IMR-90 (cell line): Measurements from ENCODE around the gene PRODH2. TPM values are rescaled to one million over a fixed set of nuclear protein-coding genes. Genes with fewer than 3 reads are reported as not detected.

Source experiments
- ATAC-seq: fragments of 200-7000 bp; cut with Tn5 transposase; 2 replicates; pipeline ENCODE4 v1.9.1; 2020; ENCODE audit warnings: low read depth, mild to moderate bottlenecking, moderate library complexity
- BruUV-seq: library from RNA; stranded (reverse); fragments of 400-500 nt; replicated peaks from 2 replicates; lab custom pipeline; 2021; lab: Mats Ljungman, UMichigan
- CTCF ChIA-PET: fragments of 300-600 bp; formaldehyde crosslinking; extraction: SDS; loops from one replicate; lab custom pipeline; 2021; ENCODE audit warnings: antibody characterized with exemption; lab: Yijun Ruan, JAX
- POLR2A ChIA-PET: fragments of 300-600 bp; sonication (Branson Sonifier 250); formaldehyde crosslinking; loops from one replicate; lab custom pipeline; 2022; ENCODE audit warnings: antibody characterized with exemption; ENCODE audit not compliant: unreplicated experiment; lab: Charles Lee
- DNase-seq: peaks from one replicate; pipeline ENCODE4 v3.0.0; 2013
- H2AFZ ChIP-seq: replicated peaks from 2 replicates; pipeline ENCODE3; 2013; ENCODE audit warnings: low read length, mild to moderate bottlenecking; ENCODE audit not compliant: poor library complexity
- H2AK5ac ChIP-seq: 2 replicates; pipeline ENCODE4 v1.6.1; 2013; ENCODE audit warnings: low read depth, low read length, inconsistent platforms
- H2AK9ac ChIP-seq: replicated peaks from 2 replicates; pipeline ENCODE3; 2013; ENCODE audit warnings: mild to moderate bottlenecking, low read depth, low read length, moderate library complexity; ENCODE audit not compliant: poor library complexity
- H2BK120ac ChIP-seq: 2 replicates; pipeline ENCODE4 v1.6.1; 2013; ENCODE audit warnings: low read depth, low read length, inconsistent platforms
- H2BK15ac ChIP-seq: 3 replicates; pipeline ENCODE4 v1.6.1; 2013; ENCODE audit warnings: low read depth, low read length, inconsistent platforms
- H2BK20ac ChIP-seq: 2 replicates; pipeline ENCODE4 v1.6.1; 2013; ENCODE audit warnings: low read depth, mild to moderate bottlenecking, inconsistent platforms, low read length, moderate library complexity
- H2BK5ac ChIP-seq: 2 replicates; pipeline ENCODE4 v1.6.1; 2013; ENCODE audit warnings: mild to moderate bottlenecking, low read depth, low read length, inconsistent platforms; ENCODE audit not compliant: poor library complexity, severe bottlenecking
- H3K14ac ChIP-seq: replicated peaks from 2 replicates; pipeline ENCODE4 v1.6.1; 2013; ENCODE audit warnings: low read depth, low read length, inconsistent platforms
- H3K18ac ChIP-seq: 2 replicates; pipeline ENCODE4 v1.6.1; 2013; ENCODE audit warnings: low read depth, low read length, control low read depth
- H3K23ac ChIP-seq: 2 replicates; pipeline ENCODE4 v1.6.1; 2013; ENCODE audit warnings: low read depth, low read length, inconsistent platforms
- H3K27ac ChIP-seq: 2 replicates; pipeline ENCODE4 v1.5.1; 2013; ENCODE audit warnings: mild to moderate bottlenecking, control low read depth, low read length; ENCODE audit not compliant: insufficient read depth
- H3K27me3 ChIP-seq: 2 replicates; pipeline ENCODE4 v1.6.1; 2013; ENCODE audit warnings: low read length; ENCODE audit not compliant: control insufficient read depth, insufficient read depth
- H3K36me3 ChIP-seq: 2 replicates; pipeline ENCODE4 v1.6.1; 2013; ENCODE audit warnings: low read length, mixed read lengths; ENCODE audit not compliant: control insufficient read depth, insufficient read depth
- H3K4ac ChIP-seq: 2 replicates; pipeline ENCODE4 v1.6.1; 2013; ENCODE audit warnings: low read depth, low read length, inconsistent platforms
- H3K4me1 ChIP-seq: 2 replicates; pipeline ENCODE4 v1.6.1; 2013; ENCODE audit warnings: low read length, mixed read lengths; ENCODE audit not compliant: control insufficient read depth, insufficient read depth
- H3K4me2 ChIP-seq: 2 replicates; pipeline ENCODE4 v1.6.1; 2013; ENCODE audit warnings: low read depth, mild to moderate bottlenecking, control low read depth, low read length, moderate library complexity
- H3K4me3 ChIP-seq: 2 replicates; pipeline ENCODE4 v1.5.1; 2013; ENCODE audit warnings: low read depth, mild to moderate bottlenecking, control low read depth, low read length, moderate library complexity; ENCODE audit not compliant: insufficient read depth
- H3K56ac ChIP-seq: 2 replicates; pipeline ENCODE4 v1.6.1; 2013; ENCODE audit warnings: low read length, inconsistent platforms; ENCODE audit not compliant: insufficient read depth; ENCODE audit errors: extremely low read depth
- H3K79me1 ChIP-seq, 2 experiments: 2 replicates each; pipeline ENCODE4 v1.6.1; 2013; ENCODE audit warnings: low read length in 2 of 2, inconsistent platforms in 1 of 2, low read depth in 1 of 2
- H3K9ac ChIP-seq: 2 replicates; pipeline ENCODE4 v1.6.1; 2013; ENCODE audit warnings: low read depth, low read length, control low read depth
- H3K9me1 ChIP-seq: 2 replicates; pipeline ENCODE4 v1.6.1; 2013; ENCODE audit warnings: low read length, inconsistent platforms; ENCODE audit not compliant: insufficient read depth
- H3K9me3 ChIP-seq: 2 replicates; pipeline ENCODE4 v1.6.1; 2013; ENCODE audit warnings: low read length; ENCODE audit not compliant: control insufficient read depth, insufficient read depth
- H4K20me1 ChIP-seq: 2 replicates; pipeline ENCODE4 v1.6.1; 2013; ENCODE audit warnings: low read length, inconsistent platforms; ENCODE audit not compliant: insufficient read depth
- H4K5ac ChIP-seq: 2 replicates; pipeline ENCODE4 v1.6.1; 2013; ENCODE audit warnings: mild to moderate bottlenecking, low read depth, low read length, control low read depth
- H4K8ac ChIP-seq, 2 experiments: 2 replicates each; pipeline ENCODE4 v1.6.1; 2013; ENCODE audit warnings: low read depth in 2 of 2, low read length in 2 of 2, control low read depth in 1 of 2, inconsistent platforms in 1 of 2
- H4K91ac ChIP-seq: 2 replicates; pipeline ENCODE4 v1.6.1; 2013; ENCODE audit warnings: low read depth, low read length, inconsistent platforms; ENCODE audit not compliant: insufficient read depth
- WGBS, 2 experiments: methylation state at CpG; one replicate each; pipeline versions ENCODE4 v1.1.5 to v1.1.7; 2013; ENCODE audit warnings: missing lambda C conversion rate in 2 of 2; ENCODE audit not compliant: insufficient read length in 1 of 2; ENCODE audit errors: extremely low coverage in 2 of 2; 5-methylcytosine and 5-hydroxymethylcytosine counted together
- dilution Hi-C: fragments of 300-500 bp; cut with HindIII; formaldehyde crosslinking; loops from one replicate; pipeline ENCODE4 v1.14.3; 2018; ENCODE audit warnings: low sequenced_read_pairs; ENCODE audit not compliant: unreplicated experiment
- in situ Hi-C: fragments of 300-500 bp; cut with MboI; formaldehyde crosslinking; loops from 3 replicates; pipeline ENCODE4 v1.14.3; 2019; ENCODE audit warnings: low sequenced_read_pairs, inconsistent platforms, mixed read lengths
- intact Hi-C: fragments of 100-400 bp; cut with micrococcal nuclease; formaldehyde crosslinking; loops from 2 replicates; pipeline ENCODE4 v1.10.0; 2022
- polyA plus RNA-seq, 3 experiments: library from polyadenylated mRNA; depleted of rRNA; stranded (reverse); fragments of >200 nt; gene quantifications; 2 replicates each; pipeline ENCODE4 v1.2.3, GENCODE V29; 2012; ENCODE audit warnings: low replicate concordance in 1 of 3
- total RNA-seq: library from RNA; depleted of rRNA; stranded (reverse); fragments of >200 nt; gene quantifications from 2 replicates; pipeline ENCODE4 v1.2.3, GENCODE V29; 2012
- TF ChIP-seq, protein P1 (sequence below): fragments of 150-350 bp; IDR thresholded peaks from 2 replicates; pipeline ENCODE4 v1.6.1; 2017; ENCODE audit warnings: mild to moderate bottlenecking, antibody characterized with exemption, low read length, low read depth

Gene PRODH2
- total and polyA plus RNA-seq, 2 of the 4 experiments (the other 2 are of a cell fraction) = not detected

DNA sequence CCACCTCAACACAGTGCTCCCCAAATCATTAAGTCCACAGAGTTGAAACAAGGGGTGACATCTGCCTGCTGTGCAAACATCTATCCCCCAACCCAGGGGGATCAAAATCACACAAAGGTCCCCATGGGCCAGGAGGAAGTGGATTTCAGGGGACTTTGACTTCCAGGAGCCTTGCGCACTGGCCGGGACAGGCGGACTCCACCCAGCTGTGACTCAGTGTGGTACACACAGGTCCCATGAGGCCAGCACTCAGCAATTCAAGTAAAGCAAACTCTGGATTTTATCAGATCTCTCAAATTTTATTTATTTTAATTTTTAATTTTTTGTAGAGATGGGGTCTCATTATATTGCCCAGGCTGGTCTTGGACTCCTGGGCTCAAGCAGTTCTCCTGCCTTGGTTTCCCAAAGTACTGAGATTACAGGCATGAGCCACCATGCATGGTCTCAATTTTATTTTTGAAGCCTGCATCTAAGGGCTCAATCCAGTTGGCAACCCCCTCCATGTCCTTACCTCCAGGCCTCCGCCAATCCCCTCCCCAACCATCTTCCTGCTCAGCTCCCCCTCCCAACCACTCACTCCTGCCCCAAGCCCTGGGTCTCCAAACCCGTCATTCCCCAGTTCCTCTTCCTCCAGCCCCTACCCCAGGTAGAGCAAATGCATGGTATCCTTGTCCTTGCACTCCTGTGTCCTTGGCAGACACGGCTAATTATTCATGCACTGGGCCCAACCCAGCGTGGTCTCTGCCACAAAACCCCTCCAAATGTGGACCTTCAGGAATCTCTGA, 19.1 kb downstream of the PRODH2 start:
- CTCF ChIA-PET = no interaction called here
- H3K27me3 ChIP-seq = peaks cover 27% of the 10 kb centered on the region
- no peak for ATAC-seq
- no peak overlapping the region for H4K5ac ChIP-seq
- no peak overlapping the region for H2AK5ac ChIP-seq
- 83% methylated on average over 4 of the region's 7 CpGs; no CpG with 5 or more reads in 1 of the 2 experiments for WGBS, 2 experiments
- no peak overlapping the region for H3K4me3 ChIP-seq
- POLR2A ChIA-PET = no interaction called here
- no TSS peak for BruUV-seq
- intact Hi-C loops (no loop called here), in situ Hi-C loops (no loop called here), dilution Hi-C loops (no loop called here)
- no peak overlapping the region for H2BK20ac ChIP-seq
- no peak overlapping the region for H3K23ac ChIP-seq
- no peak overlapping the region for H3K27ac ChIP-seq
- no peak overlapping the region for H3K4me2 ChIP-seq
- H3K36me3 ChIP-seq = no peaks in the 10 kb centered on the region
- no peak overlapping the region for H3K4ac ChIP-seq
- no peaks in the 10 kb centered on the region for H3K4me1 ChIP-seq
- no peak overlapping the region for H3K9ac ChIP-seq
- DNase-seq = no peak
- no peak overlapping the region for H2AFZ ChIP-seq
- H2BK120ac ChIP-seq = no peak overlapping the region
- H4K20me1 ChIP-seq = no peaks in the 10 kb centered on the region
- H3K9me3 ChIP-seq = no peaks in the 10 kb centered on the region
- no peaks in the 10 kb centered on the region for H3K79me1 ChIP-seq
- TF ChIP-seq, protein P1, sequence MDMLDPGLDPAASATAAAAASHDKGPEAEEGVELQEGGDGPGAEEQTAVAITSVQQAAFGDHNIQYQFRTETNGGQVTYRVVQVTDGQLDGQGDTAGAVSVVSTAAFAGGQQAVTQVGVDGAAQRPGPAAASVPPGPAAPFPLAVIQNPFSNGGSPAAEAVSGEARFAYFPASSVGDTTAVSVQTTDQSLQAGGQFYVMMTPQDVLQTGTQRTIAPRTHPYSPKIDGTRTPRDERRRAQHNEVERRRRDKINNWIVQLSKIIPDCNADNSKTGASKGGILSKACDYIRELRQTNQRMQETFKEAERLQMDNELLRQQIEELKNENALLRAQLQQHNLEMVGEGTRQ = no peak
- H2BK15ac ChIP-seq = no peak overlapping the region
- H3K18ac ChIP-seq = no peak overlapping the region
- H3K9me1 ChIP-seq = no peaks in the 10 kb centered on the region
- H3K56ac ChIP-seq = no peak overlapping the region
- no peak overlapping the region for H4K91ac ChIP-seq
- H3K14ac ChIP-seq = no peak overlapping the region
- H2BK5ac ChIP-seq = no peak overlapping the region
- H2AK9ac ChIP-seq = no peak overlapping the region
- no peak overlapping the region for H4K8ac ChIP-seq
